ENCODE results near the gene TRAPPC2L.

DNA sequence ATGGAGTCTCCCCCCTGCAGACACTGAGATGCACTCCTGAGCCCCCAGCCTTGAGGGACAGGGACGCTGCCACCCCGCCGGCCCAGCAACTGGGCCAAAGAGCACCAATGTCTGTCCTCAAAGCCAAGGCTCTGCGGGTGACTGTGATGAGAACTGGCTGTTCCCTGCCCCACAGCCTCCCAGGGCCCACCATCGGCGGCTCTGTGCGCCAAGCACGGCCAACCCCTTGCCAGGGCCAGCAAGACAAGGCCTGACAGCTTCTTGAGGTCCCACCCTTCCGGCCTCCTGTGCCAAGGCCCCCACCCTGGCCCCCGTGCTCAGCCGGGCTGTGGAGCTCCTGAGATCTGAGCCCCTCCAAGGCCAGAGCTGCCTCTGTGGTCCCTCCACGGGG is 43.7 kb downstream of the TRAPPC2L start:
- TF ChIP-seq, protein P1, sequence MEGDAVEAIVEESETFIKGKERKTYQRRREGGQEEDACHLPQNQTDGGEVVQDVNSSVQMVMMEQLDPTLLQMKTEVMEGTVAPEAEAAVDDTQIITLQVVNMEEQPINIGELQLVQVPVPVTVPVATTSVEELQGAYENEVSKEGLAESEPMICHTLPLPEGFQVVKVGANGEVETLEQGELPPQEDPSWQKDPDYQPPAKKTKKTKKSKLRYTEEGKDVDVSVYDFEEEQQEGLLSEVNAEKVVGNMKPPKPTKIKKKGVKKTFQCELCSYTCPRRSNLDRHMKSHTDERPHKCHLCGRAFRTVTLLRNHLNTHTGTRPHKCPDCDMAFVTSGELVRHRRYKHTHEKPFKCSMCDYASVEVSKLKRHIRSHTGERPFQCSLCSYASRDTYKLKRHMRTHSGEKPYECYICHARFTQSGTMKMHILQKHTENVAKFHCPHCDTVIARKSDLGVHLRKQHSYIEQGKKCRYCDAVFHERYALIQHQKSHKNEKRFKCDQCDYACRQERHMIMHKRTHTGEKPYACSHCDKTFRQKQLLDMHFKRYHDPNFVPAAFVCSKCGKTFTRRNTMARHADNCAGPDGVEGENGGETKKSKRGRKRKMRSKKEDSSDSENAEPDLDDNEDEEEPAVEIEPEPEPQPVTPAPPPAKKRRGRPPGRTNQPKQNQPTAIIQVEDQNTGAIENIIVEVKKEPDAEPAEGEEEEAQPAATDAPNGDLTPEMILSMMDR (IDR thresholded peaks at IDR 0.05), result no peak
- TF ChIP-seq POLR2A (IDR thresholded peaks at IDR 0.05), result no peak
